GM12872 (cell line): ENCODE measurements around the gene NXPH3.
A peak's percentile ranks its signal among the peaks of the same experiment; 100 is the strongest.

Source experiments
- TF ChIP-seq, protein P1 (sequence below): IDR thresholded peaks from 3 replicates; pipeline ENCODE4 v1.5.1; 2011; ENCODE audit warnings: low read depth, mild to moderate bottlenecking, low read length, moderate library complexity; ENCODE audit not compliant: insufficient read depth

The NXPH3 gene

DNA sequence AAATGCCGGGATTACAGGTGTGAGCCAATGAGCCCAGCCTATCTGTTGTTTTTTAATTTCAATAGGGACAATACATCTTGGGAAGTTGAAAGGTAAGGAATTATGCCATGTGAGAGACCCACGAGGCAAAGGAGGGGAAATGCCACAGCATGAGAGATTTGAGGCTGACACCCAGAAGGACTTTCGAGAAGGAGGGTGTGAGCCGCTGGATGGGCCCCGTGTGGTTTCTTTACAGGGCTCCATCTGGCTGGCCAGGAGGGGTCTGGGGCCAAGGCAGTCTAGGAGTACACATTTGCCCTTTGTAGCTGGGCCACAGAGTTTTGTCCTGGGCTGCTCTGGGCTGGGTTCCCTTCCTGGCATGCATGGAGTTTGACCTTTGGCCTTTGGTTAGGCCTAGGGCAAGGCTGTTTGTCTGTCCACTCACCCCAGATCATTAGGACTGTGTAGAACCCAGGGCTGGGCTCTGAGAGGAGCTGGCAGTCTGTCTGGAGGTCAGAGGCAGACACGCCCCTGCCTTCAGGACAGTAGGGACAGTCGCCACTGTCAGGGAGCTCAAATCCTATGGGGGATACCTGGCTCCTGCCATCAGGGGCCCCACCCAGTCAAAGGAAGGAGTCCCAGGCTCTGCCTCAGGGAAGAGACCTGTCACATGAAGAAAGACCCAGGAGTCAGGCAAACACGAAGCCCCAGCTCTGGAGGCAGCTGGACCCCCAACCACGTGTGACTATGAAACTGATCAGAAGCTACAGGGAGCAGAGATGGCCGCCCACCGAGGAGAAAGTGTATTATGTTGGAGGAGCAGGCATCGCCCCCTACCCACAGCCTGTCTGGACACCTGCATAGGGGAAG is 24.2 kb upstream of the NXPH3 start:
- TF ChIP-seq, protein P1, sequence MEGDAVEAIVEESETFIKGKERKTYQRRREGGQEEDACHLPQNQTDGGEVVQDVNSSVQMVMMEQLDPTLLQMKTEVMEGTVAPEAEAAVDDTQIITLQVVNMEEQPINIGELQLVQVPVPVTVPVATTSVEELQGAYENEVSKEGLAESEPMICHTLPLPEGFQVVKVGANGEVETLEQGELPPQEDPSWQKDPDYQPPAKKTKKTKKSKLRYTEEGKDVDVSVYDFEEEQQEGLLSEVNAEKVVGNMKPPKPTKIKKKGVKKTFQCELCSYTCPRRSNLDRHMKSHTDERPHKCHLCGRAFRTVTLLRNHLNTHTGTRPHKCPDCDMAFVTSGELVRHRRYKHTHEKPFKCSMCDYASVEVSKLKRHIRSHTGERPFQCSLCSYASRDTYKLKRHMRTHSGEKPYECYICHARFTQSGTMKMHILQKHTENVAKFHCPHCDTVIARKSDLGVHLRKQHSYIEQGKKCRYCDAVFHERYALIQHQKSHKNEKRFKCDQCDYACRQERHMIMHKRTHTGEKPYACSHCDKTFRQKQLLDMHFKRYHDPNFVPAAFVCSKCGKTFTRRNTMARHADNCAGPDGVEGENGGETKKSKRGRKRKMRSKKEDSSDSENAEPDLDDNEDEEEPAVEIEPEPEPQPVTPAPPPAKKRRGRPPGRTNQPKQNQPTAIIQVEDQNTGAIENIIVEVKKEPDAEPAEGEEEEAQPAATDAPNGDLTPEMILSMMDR: no peak

DNA sequence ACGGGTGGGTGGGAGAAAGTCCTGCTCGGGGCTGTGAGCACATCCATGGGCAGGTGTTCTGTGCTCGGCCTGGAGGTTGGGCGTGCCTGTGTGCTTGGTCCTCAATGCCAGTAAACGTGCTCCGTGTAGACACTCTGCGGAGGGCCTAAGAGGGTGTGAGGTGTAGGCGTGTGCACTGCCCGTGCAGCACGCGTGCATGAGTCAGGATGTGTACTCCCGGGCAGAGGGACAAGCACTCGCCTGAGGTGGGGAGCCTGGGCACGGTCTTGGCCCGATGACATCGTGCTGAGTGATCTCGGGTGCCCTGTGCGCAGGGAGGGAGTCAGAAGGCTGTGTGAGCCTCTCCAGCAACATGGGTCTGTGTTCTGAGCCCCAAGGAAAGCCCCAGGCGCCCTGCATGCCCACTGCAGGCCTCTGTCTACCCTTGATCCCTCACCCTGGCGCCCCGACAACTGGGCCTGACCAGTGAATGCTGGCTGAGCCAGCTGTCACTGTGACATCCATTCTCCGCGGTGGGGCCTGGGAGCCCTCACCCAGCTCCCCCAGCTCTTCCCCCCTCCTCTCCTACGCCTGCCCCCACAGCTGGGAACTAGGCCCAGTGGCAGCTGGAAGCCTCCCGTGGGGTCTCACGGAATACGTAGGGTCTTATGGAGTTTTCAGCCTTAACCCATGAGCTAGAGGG is 23.5 kb upstream of the NXPH3 start:
- TF ChIP-seq, protein P1: no peak

DNA sequence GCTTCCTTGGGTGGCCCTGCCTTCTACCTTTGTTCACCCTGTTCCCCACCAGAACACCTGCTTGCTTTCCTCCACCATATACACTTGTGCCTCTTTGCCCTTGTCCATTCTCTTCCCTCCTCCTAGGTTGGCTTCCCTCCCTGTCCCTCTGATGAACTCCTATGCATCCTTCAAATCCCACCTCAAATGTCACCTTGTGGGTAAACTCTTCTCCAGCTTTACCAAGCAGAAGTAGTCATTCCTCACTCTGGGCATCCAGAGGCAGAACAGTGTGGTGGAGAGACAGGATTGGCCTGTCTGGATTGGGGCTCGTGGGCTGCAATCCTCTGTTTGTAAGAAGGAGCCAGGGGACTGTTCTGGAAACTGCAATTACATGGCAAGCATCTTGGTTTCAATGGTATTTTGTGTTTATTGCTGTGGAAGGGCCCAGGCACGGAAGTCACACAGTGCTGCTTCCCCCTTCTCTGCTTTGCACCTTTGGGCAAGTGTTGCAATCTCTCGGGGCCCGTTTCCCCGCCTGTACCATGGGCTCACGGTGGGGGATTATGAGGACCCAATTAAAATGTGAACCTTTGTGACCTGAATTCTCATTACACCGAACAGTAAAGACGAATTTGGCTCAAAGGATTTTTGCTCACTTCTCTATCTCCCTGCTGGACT is 21.9 kb upstream of the NXPH3 start:
- TF ChIP-seq, protein P1: no peak

DNA sequence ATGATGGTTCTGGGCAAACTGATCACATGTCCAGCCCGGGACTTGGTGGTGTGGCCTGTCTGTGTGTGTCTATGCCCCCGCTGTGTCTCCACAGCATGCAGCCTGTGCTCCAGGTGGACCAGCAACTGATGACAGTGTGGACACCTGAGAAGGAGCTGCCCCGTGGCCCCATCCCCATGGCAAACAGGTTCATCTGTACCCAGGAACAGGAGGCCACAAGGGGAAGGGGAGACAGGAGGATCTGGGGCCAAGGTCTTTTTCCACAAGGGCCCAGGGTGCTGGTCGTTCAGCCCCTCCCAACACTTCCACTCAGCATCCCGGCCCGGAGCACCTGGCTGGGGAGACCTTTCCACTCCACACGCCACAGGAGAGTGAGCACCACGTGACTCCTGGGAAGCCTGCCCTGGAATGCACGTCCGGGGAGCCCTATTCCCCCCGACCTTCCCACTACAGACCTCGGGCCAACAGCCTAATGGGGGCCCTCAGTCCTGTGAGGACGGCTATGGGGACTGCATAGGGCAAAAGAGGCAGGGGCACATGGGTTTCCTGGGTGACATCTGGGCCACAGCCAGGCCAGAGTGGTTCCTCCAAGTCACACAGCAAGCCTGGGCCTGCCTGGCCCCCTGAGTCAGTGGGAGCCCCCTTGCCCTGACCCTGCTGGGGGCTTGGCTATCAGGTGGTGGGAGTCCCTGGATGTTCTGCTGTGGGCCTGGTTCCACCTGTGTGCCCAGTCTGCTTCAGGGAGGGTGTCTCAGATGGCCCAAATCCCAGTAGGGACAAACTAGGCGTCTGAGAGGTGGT is 20.8 kb upstream of the NXPH3 start:
- TF ChIP-seq, protein P1: no peak

- TF ChIP-seq, protein P1: no peak
Observed at GRCh38 chr17:49555495-49556222, 20.0 kb upstream of the NXPH3 start.

DNA sequence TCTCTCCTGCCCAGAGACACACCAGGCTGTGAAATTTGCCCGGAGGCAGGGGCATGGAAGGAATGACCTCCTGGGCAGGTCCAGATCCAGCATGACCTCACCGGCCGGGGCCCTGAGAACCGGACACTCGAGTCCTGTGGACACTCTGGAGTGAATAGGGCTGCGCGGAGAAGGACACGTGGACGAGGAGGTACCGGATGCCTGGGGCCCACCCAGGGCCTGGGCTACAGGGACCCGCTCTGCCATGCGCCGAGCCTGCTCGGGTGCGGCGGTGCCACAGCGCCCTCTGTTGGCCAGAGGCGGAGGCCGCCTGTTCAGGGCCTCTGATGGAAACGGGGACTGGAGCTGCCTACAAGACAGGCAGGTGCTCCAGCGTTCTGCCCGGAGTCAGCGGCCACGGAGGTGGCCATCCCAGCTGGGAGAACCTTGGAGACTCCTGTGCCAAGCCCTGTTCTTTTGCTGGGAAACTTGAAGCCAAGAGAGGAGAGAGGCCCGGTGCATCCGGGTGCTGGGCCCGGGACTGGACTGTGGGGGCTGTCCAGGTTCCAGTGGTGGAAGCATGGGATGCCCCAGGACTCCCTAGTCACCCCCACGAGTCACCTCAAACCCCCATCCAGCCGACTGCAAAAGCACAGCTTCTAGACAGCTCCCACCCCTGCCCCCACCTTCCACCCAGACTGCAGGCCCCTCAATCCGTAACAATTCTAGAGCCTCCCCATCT is 19.3 kb upstream of the NXPH3 start:
- TF ChIP-seq, protein P1: peak; percentile 97
